ENCODE results near the gene ACADVL. TPM values are rescaled to one million over a fixed set of nuclear protein-coding genes. Genes with fewer than 3 reads are reported as not detected.

Gene ACADVL
- total and polyA plus RNA-seq, 9 donors: 277 to 638 (median 374) TPM

DNA sequence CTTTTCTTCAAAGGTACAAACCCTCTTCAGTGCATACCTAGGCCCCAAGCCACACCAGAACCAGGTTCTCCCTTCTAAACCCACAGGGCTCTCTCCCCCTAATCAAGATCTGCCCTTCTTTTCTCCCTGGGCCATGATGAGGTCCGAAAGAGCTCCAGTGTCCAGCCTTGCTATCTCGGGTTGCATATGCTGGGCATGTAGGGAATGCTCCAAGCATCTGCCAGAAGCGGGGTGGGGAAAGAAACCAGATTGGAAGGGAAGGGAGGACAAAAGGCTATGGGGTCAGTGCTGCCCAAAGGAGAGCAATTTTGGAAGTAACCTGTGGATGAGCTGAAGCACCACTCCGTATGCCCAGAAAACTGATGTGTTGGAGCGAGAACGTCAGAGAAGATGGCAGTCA, 29.5 kb downstream of the ACADVL start:
- Histone ChIP-seq H3K27ac (no peak overlapping the region), H3K36me3 (no peaks in the 10 kb centered on the region), H3K4me1 (ENCODE audit: insufficient read depth) (peaks cover 9% of the 10 kb centered on the region), H3K9me3 (no peaks in the 10 kb centered on the region), H3K27me3 (no peaks in the 10 kb centered on the region), H3K4me3 (no peak overlapping the region)
- TF ChIP-seq CTCF (IDR thresholded peaks at IDR 0.05) (no peak), EP300 (IDR thresholded peaks at IDR 0.05) (no peak), POLR2A (IDR thresholded peaks at IDR 0.05) (no peak)
- WGBS, 3 donors: 69 to 75% (median 72%) methylated on average over 6 of the region's 6 CpGs
- intact Hi-C loops (cut with DNase I): no loop called here
- DNase-seq: no peak

GRCh38 chr17:7249830-7250229, 30.1 kb downstream of the ACADVL start:
- H3K36me3 ChIP-seq: no peaks in the 10 kb centered on the region
- H3K27ac ChIP-seq: no peak overlapping the region
- intact Hi-C loops (cut with DNase I): no loop called here
- no peaks in the 10 kb centered on the region for H3K27me3 ChIP-seq
- no peak overlapping the region for H3K4me3 ChIP-seq
- H3K4me1 ChIP-seq (ENCODE audit: insufficient read depth): peaks cover 9% of the 10 kb centered on the region
- no peak for DNase-seq
- TF ChIP-seq EP300 (IDR thresholded peaks at IDR 0.05): no peak
- no peak for TF ChIP-seq CTCF (IDR thresholded peaks at IDR 0.05)
- TF ChIP-seq POLR2A (IDR thresholded peaks at IDR 0.05): no peak
- no peaks in the 10 kb centered on the region for H3K9me3 ChIP-seq
- WGBS, 3 donors: 85 to 89% (median 87%) methylated on average over 7 of the region's 7 CpGs

GRCh38 chr17:7250695-7251627, 31.2 kb downstream of the ACADVL start:
- no peaks in the 10 kb centered on the region for H3K27me3 ChIP-seq
- no peaks in the 10 kb centered on the region for H3K36me3 ChIP-seq
- intact Hi-C loops (cut with DNase I): no loop called here
- peak overlapping the region; percentile 82 to 98 for H3K27ac ChIP-seq
- WGBS, 3 donors: 0 to 1% (median 1%) methylated on average over 25 to 55 of the region's 55 CpGs
- TF ChIP-seq CTCF (IDR thresholded peaks at IDR 0.05): no peak
- TF ChIP-seq EP300 (IDR thresholded peaks at IDR 0.05): no peak
- TF ChIP-seq POLR2A (IDR thresholded peaks at IDR 0.05): no peak
- no peaks in the 10 kb centered on the region for H3K9me3 ChIP-seq
- H3K4me3 ChIP-seq: peak overlapping the region; percentile 96
- DNase-seq: peak in 3 of 5 donors; percentile 25 to 63 (median 61)
- peaks cover 9% of the 10 kb centered on the region for H3K4me1 ChIP-seq (ENCODE audit: insufficient read depth)

GRCh38 chr17:7251661-7252175, 32.0 kb downstream of the ACADVL start, which contains the start of gene CTDNEP1:
Gene CTDNEP1, minus strand, starts transcription at chr17:7251734. Its CDS starts 438 bp downstream, at chr17:7251296.
- Histone ChIP-seq H3K27me3 (no peaks in the 10 kb centered on the region), H3K4me3 (peak within 1 kb of the TSS; percentile 96), H3K9me3 (no peaks in the 10 kb centered on the region), H3K36me3 (no peaks in the 10 kb centered on the region), H3K4me1 (ENCODE audit: insufficient read depth) (peaks cover 9% of the 10 kb centered on the region), H3K27ac (peak within 1 kb of the TSS; percentile 82 to 98)
- intact Hi-C loops (cut with DNase I): no loop called here
- peak; percentile 98 to 99 (median 99) for DNase-seq
- TF ChIP-seq CTCF (IDR thresholded peaks at IDR 0.05) (no peak), EP300 (IDR thresholded peaks at IDR 0.05) (no peak), POLR2A (IDR thresholded peaks at IDR 0.05) (peak; percentile 37)
- 0 to 1% (median 1%) methylated on average over 35 to 41 of the region's 41 CpGs for WGBS, 3 donors

All from ovary (tissue), 9 donors.